B cell (primary cell): ENCODE data around the gene CHST10.

Source experiments
- CTCF ChIP-seq: fragments of 200-600 bp; IDR thresholded peaks from one replicate; pipeline ENCODE4 v1.8.0; 2022; ENCODE audit warnings: antibody characterized with exemption, mild to moderate bottlenecking
- EZH2 ChIP-seq: IDR thresholded peaks from 2 replicates; pipeline ENCODE4 v1.6.1; 2012; ENCODE audit warnings: borderline replicate concordance, low read depth, mild to moderate bottlenecking, moderate library complexity, low read length; ENCODE audit not compliant: insufficient read depth, poor library complexity, severe bottlenecking

GRCh38 chr2:100380681-100381080, 36.8 kb downstream of the CHST10 start:
- TF ChIP-seq CTCF (no peak), EZH2 (no peak)
